Thyroid gland (tissue), 4 donors: ENCODE data around the gene SAXO1. TPM values are rescaled to one million over a fixed set of nuclear protein-coding genes. Genes with fewer than 3 reads are reported as not detected.

ENCODE experiments used
- DNase-seq, 2 donors: peaks; one replicate each; pipeline ENCODE4 v3.0.0-alpha.2; 2019
- H3K27ac ChIP-seq, 3 donors: fragments of 200-600 bp; sonication (generic); 1 replicate in 2 of 3; 2 replicates in 1 of 3; pipeline ENCODE4 v1.5.1; 2016 to 2019; ENCODE audit warnings: mild to moderate bottlenecking in 1 of 3, moderate library complexity in 1 of 3
- H3K27me3 ChIP-seq: fragments of 200-600 bp; sonication (generic); one replicate; pipeline ENCODE4 v1.5.1; 2019
- H3K36me3 ChIP-seq, 2 donors: fragments of 200-600 bp; sonication (generic); one replicate each; pipeline ENCODE4 v1.5.1; 2016 to 2019
- H3K4me1 ChIP-seq, 2 donors: fragments of 200-600 bp; sonication (generic); one replicate each; pipeline ENCODE4 v1.5.1; 2017 to 2019
- H3K4me3 ChIP-seq, 3 donors: fragments of 200-600 bp; sonication (generic); replicated peaks in 1 of 3; 1 replicate in 2 of 3; 2 replicates in 1 of 3; pipeline ENCODE4 v1.5.1; 2016; ENCODE audit warnings: mild to moderate bottlenecking in 1 of 3
- H3K9me3 ChIP-seq: fragments of 200-600 bp; sonication (generic); one replicate; pipeline ENCODE4 v1.5.1; 2017
- CTCF ChIP-seq, 6 experiments: fragments of 200-600 bp in 3 of 6; fragments of 450-650 bp in 3 of 6; sonication (generic) in 3 of 6; IDR thresholded peaks; one replicate each; pipeline ENCODE4 v1.5.1; 2016 to 2019; ENCODE audit warnings: antibody characterized with exemption in 6 of 6, mild to moderate bottlenecking in 2 of 6, inconsistent platforms in 1 of 6, moderate library complexity in 1 of 6
- POLR2A ChIP-seq, 2 donors: fragments of 450-650 bp; IDR thresholded peaks; one replicate each; pipeline ENCODE4 v1.6.1; 2017; ENCODE audit warnings: antibody characterized with exemption in 2 of 2, mild to moderate bottlenecking in 2 of 2, moderate library complexity in 1 of 2
- WGBS, 2 donors: methylation state at CpG; one replicate each; pipeline ENCODE4 v1.1.5; 2017; 5-methylcytosine and 5-hydroxymethylcytosine counted together
- intact Hi-C: fragments of 100-400 bp; cut with DNase I; formaldehyde crosslinking; loops from one replicate; pipeline ENCODE4 v1.15.1; 2023
- total RNA-seq, 4 donors: library from RNA; depleted of rRNA; stranded (reverse); fragments of >200 nt; gene quantifications; one replicate each; pipeline ENCODE4 v1.2.3, GENCODE V29; 2016

SAXO1 gene
- total RNA-seq, 4 donors from 2014 or later, result 0.54 TPM; not detected in 3

DNA sequence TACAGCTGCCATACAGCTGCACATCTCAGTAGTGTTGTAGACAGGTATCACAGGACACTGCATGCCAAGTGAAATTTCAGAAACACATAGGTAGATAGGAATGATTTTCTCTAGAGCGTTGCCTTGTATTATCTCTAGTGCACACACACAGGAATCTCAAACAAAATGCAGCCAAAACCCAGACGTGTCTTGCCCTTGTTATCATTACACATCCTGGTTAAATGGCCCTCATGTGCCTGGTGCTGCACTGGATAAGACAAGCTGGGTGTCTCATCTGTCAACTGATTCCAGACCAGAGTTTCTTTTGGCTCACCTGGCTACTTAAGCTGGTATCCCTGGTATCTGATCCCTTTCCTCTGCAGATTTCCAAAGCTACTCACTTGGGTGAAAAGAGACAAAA lies 59.7 kb downstream of the SAXO1 start:
- no peaks in the 10 kb centered on the region for H3K27me3 ChIP-seq
- no peak overlapping the region for H3K4me3 ChIP-seq
- H3K36me3 ChIP-seq, result no peaks in the 10 kb centered on the region
- H3K4me1 ChIP-seq, result no peaks in the 10 kb centered on the region
- TF ChIP-seq CTCF (IDR thresholded peaks at IDR 0.05), result no peak
- TF ChIP-seq POLR2A (IDR thresholded peaks at IDR 0.05), result no peak
- DNase-seq, result no peak
- intact Hi-C loops, result no loop called here
- WGBS, 2 donors, result 82 to 94% methylated on average over 2 of the region's 2 CpGs
- H3K27ac ChIP-seq, result no peak overlapping the region
- no peaks in the 10 kb centered on the region for H3K9me3 ChIP-seq

GRCh38 chr9:18972675-18973074 lies 60.3 kb downstream of the SAXO1 start:
- Histone ChIP-seq H3K4me1 (no peaks in the 10 kb centered on the region), H3K27me3 (no peaks in the 10 kb centered on the region), H3K4me3 (no peak overlapping the region), H3K36me3 (no peaks in the 10 kb centered on the region), H3K27ac (no peak overlapping the region), H3K9me3 (no peaks in the 10 kb centered on the region)
- intact Hi-C loops, result no loop called here
- DNase-seq, result no peak
- TF ChIP-seq CTCF (IDR thresholded peaks at IDR 0.05) (no peak), POLR2A (IDR thresholded peaks at IDR 0.05) (no peak)
- 64 to 69% methylated on average over 5 of the region's 5 CpGs for WGBS, 2 donors

DNA sequence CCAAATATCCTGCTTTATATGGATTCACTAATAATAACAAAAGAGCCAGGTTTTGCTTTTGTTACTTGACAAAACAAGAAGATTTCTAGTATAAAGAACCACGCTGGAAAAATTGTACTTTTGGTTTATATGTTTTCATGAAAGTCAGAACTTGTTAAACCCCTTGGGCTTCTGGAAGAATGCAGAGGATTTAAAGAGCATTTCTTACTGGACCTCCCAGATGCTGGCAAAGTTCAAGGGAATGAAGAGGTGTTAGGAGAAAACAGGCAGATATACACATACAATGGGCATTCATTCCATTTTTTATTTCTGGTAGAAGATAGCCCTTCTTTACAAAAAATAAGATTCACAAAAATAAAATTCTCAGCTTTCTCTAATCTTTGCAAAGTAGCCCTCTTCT lies 61.1 kb downstream of the SAXO1 start:
- TF ChIP-seq POLR2A (IDR thresholded peaks at IDR 0.05) (no peak), CTCF (IDR thresholded peaks at IDR 0.05) (no peak)
- intact Hi-C loops, result no loop called here
- H3K4me3 ChIP-seq, result no peak overlapping the region
- H3K4me1 ChIP-seq, result no peaks in the 10 kb centered on the region
- no peak for DNase-seq
- no peak overlapping the region for H3K27ac ChIP-seq
- H3K27me3 ChIP-seq, result no peaks in the 10 kb centered on the region
- whole genome bisulfite sequencing, 2 donors, result 70 to 79% methylated on average over 1 of the region's 1 CpG
- no peaks in the 10 kb centered on the region for H3K9me3 ChIP-seq
- no peaks in the 10 kb centered on the region for H3K36me3 ChIP-seq

DNA sequence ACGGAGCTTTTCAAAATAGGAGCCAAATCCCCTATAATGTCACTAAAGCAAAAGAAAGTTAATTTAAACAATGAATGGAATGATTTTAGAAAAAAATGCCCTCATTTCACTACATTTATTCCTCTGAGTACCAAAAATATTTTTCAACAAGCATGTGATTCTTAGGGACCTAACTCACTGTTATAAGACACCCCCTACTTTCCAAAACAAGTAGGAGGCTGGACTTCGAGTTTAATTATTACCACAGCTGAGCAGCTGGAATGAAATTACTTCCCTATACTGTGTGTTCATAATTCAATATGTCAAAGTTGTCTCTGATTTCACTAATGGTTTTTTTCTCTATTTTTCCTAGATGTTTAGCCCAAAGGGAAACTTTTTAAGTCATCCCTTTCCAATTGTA lies 61.6 kb downstream of the SAXO1 start:
- intact Hi-C loops, result no loop called here
- no peaks in the 10 kb centered on the region for H3K27me3 ChIP-seq
- H3K9me3 ChIP-seq, result no peaks in the 10 kb centered on the region
- WGBS, 2 donors, result 73 to 78% methylated on average over 2 of the region's 2 CpGs
- H3K4me3 ChIP-seq, result no peak overlapping the region
- TF ChIP-seq POLR2A (IDR thresholded peaks at IDR 0.05) (no peak), CTCF (IDR thresholded peaks at IDR 0.05) (no peak)
- no peak overlapping the region for H3K27ac ChIP-seq
- DNase-seq, result no peak
- H3K4me1 ChIP-seq, result no peaks in the 10 kb centered on the region
- no peaks in the 10 kb centered on the region for H3K36me3 ChIP-seq

GRCh38 chr9:18970393-18970792 lies 62.6 kb downstream of the SAXO1 start:
- WGBS, 2 donors, result 80 to 96% methylated on average over 2 of the region's 2 CpGs
- Histone ChIP-seq H3K27me3 (no peaks in the 10 kb centered on the region), H3K9me3 (no peaks in the 10 kb centered on the region), H3K36me3 (no peaks in the 10 kb centered on the region), H3K27ac (no peak overlapping the region), H3K4me1 (no peaks in the 10 kb centered on the region), H3K4me3 (no peak overlapping the region)
- no peak for DNase-seq
- TF ChIP-seq POLR2A (IDR thresholded peaks at IDR 0.05) (no peak), CTCF (IDR thresholded peaks at IDR 0.05) (no peak)
- intact Hi-C loops, result no loop called here
